NCI-H2196 (cell line): ENCODE measurements around the gene SEC24C.
A peak's percentile ranks its signal among the peaks of the same experiment; 100 is the strongest.
"Not testable (repeated sequence)": the region's sequence is repeated elsewhere in the genome, so short reads cannot be mapped to it uniquely, and the experiment has no call there.

Source experiments
- DNase-seq: peaks from one replicate; lab custom pipeline; 2025; ENCODE audit not compliant: unreplicated experiment; lab: John Stamatoyannopoulos, UW

The SEC24C gene

DNA sequence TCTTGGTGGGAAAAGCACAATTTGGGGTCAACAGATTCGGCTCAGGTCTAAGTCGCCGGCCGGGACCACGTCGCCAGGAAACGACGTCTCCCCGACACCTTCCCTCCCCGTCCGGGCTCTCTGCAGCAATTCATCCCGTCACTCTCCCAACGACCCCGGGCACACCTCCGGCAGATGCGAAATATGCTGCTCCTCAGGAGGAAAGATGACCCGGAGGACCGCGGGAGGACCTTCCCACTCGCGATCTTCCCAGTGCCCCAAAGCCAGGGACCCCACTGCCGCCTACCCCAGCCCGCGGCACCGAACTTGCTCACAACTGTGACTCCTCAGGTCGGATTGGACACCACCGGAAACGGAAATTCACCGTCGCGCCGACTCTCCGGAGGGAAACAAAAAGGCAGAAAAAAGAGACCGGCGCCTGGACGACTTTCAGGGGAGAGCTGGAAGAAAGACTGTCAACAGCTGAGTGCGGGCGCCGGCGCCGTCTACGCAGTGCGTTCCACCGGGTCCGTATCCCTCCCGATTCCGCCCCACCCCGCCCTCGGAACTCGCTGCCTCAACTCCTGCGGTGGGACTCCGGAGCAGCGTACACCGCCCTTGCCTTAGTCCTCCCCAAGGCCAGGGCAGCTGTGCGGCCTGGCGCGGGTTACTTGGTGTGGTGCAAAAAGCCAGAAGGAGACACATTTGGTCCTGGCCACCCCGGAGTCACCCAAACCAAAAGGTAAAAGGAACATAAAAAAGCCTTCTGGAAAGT lies 13.8 kb upstream of the SEC24C start:
- peak; percentile 93 for DNase-seq

DNA sequence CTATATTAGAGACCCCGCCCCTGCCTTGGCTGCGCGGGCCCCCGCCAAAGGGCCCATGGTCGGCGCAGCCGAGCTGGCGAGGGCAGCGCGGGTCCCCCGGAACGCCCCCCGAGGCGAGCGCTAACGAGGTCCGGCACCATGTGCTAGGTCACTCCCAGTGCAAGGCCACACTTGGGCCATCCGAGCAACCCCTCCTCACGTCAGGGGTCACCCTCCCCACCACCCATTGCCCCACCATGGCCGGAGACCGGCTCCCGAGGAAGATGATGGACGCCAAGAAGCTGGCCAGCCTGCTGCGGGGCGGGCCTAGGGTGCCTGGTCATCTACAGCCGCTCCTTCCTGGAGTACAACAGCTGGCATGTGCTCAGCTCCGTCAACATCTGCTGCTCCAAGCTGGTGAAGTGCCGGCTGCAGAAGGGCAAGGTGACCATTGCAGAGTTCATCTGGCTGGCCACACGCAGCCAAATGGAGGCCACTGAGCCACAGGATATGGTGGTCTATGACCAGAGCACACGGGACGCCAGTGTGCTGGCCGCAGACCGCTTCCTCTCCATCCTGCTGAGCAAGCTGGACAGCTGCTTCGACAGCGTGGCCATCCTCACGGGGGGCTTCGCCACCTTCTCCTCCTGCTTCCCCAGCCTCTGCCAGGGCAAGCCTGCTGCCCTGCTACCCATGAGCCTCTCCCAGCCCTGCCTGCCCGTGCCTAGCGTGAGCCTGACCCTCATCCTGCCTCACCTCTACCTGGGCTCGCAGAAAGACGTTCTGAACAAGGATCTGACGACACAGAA lies 12.4 kb upstream of the SEC24C start:
- DNase-seq, result no peak

DNA sequence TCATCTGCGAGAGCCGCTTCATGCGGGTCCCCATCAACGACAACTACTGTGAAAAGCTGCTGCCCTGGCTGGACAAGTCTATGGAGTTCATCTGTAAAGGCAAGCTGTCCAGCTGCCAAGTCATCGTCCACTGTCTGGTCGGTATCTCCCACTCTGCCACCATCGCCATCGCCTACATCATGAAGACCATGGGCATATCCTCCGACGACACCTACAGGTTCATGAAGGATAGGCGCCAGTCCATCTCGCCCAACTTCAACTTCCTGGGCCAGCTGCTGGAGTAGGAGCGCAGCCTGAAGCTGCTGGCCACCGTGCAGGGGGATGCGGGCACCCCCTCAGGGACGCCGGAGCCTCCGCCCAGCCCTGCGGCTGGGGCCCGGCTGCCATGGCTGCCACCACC lies 11.7 kb upstream of the SEC24C start:
- no peak for DNase-seq

DNA sequence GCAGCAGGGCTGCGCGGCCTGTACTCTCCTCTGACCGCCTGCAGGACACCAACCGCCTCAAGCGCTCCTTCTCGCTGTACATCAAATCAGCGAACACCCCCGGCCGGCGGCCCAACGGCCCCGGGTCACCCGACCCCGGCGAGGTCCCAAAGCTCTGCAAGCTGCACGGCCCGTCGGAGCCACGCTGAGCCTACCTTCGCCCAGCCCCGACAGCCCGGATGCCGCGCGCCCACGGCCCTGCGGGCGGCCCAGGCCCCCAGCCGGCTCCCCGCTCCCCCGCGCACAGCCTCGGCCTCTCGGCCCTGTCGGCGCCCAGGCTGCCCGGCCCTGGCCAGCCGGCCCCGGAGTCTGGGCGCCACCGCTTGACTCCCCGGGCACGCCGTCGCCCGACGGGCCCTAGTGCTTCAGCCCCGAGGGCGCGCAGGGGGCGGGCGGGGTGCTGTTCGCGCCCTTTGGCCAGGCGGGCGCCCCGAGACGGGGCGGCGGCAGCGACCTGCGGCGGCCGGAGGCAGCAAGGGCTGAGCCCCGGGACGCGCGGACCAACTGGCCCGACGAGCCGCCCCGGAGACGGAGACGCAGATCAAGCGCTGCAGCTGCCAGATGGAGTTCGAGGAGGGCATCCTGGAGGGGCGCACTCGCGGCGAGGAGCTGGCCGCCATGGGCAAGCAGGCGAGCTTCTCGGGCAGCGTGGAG lies 11.1 kb upstream of the SEC24C start:
- DNase-seq, result no peak

DNA sequence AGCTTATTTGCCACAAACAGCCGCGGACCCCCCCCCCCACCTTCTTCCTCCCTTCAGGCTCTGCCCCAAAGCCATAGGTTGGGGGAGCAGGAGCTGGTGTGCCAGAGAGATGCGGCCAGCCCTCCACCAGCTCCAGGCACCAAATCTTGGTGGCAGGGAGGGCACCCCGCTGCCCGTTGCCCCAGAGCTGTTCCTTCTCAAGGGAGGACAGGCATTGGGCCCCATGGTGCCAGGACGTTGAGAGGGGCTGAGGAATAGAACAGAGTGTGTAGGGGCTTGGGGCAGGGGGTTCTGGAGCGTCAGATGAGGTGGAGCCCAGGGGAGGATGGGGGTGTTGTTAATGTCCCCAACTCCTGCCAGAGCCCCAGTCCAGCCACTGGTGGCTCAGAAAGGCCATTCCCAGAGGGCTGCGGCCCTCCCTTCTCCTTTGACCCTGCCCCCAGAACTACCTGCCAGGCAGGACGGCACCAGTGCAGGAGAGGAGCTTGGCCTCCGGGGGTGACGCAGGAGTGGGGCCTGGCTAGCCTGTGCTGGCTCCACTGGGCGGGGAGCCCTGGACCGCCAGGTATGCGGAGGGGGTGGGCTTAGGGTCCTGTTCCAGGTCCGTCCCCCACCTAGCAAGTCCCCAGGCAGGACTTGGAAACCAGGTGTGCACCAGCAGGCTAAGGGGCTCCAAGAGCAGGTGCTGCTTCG lies 10.0 kb upstream of the SEC24C start:
- no peak for DNase-seq

DNA sequence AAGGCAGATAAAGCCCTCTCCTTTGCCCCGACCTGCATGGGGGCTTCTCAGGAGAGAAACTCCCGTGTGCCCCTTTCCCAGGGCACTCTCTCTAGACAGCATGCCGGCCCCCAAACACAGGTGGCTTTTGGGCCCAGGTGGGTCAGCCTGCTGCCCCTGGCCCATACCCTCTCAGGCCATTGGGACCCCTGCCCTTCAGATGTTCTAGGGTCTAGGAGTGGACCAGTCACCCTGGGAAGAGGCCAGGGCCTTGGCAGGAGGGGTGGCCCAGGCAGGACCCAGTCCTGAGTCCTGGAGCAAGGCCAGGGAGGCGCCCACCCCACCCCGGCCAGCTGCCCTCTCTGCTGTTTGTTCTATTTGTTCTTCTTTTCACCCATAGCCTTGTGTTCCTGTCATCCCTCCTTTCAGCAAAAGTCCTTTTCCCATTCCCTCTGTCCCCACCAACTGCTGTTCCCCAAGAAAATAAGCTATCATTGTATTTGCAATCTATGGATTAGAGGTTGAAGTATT lies 9.3 kb upstream of the SEC24C start:
- no peak for DNase-seq

DNA sequence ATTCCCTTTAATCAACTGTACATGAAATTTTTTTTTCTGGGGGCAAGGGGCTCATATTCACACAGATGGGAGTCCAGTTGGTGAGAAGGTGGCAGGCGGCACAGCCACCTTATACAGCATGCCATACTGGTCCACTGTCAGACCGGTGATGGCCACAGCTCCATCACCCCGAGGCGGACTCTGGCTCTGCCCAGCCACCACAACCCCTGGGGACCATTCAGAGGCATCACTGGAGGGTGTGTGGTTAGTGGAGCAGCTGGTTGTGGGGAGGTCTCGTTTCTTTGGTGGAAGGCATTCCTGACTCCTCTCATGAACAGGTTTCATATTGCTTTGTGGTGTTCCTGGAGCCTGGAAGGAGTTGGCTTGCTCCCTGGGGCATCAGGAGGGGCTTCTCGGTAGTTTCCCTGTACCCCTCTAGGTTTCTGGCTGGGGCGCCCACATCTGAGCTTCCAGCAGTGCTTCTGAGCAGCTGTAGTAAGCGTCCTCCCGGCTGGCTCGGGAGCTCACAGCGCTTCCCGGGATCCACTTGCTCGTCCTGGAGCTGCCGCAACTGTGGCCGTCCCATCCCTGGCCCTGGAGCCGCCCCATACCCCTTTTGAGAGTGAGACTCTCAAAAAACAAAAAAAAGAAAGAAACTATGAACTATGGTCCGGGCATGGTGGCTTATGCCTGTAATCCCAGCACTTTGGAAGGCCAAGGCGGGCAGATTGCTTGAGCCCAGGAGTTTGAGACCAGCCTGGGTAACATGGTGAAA lies 3.5 kb upstream of the SEC24C start:
- DNase-seq, result not testable (repeated sequence)

DNA sequence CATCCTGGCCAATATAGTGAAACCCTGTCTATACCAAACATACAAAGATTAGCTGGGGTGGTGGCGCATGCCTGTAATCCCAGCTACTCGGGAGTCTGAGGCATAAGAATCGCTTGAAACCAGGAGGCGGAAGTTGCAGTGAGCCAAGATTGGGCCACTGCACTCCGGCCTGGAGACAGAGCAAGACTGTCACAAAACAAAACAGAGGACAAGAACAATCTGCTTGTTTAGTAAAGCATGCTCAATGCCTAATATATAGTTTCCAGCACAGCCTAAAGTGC lies 1.8 kb upstream of the SEC24C start:
- DNase-seq, result no peak

DNA sequence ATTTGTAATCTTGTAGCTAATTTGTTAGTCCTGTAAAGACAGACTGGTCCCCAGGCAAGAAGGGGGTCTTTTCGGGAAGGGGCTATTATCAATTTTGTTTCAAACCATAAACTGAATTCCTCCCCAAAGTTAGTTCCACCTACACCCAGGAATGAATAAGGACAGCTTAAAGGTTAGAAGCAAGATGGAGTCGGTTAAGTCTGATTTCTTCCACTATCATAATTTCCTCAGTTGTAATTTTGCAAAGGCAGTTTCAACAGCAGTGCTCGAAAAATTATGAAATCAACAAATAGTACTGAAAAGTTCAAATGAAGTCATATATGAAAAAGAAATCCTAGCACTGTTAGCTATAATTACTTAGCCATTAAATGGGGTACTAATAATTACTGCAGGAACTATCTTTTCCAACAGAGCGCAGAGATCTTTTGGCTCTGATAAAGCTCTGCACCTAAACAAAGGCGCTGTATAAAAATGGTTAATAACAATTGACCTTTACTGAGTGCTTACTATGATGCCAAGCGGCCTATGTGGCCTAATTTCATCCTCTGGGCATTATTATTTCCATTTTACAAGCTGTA lies 756 bp upstream of the SEC24C start:
- no peak for DNase-seq

DNA sequence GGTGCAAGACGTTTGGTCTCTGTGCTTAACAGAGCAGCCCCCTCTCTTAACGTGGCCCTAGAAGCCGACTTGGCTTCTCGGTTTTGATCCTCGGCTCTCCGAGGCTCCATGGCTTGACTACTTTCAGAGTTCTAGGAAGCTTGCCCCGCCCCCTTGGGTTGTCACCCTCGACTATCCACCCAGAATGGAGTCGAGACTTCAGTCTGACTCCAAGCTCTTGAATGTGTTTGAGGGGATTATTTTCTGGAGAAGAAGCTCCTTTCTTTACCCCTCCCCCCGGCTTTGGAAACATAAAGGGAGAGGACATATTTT lies 448 bp downstream of the SEC24C start:
- DNase-seq, result peak; percentile 35

DNA sequence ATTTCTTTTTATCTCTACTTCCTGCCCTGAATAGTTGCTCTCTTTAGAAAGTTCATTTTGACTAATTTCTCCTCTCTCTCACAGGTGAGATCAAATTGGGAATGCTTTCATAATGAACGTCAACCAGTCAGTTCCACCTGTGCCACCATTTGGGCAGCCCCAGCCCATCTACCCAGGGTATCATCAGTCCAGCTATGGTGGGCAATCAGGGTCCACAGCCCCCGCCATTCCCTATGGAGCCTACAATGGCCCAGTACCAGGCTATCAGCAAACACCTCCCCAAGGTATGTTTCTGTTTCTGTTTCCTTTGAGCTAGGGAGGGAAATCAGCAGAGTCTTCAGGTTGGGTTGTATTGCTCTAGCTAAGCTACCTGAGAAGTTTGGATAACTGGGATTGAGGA lies 2.5 kb downstream of the SEC24C start:
- DNase-seq, result no peak

DNA sequence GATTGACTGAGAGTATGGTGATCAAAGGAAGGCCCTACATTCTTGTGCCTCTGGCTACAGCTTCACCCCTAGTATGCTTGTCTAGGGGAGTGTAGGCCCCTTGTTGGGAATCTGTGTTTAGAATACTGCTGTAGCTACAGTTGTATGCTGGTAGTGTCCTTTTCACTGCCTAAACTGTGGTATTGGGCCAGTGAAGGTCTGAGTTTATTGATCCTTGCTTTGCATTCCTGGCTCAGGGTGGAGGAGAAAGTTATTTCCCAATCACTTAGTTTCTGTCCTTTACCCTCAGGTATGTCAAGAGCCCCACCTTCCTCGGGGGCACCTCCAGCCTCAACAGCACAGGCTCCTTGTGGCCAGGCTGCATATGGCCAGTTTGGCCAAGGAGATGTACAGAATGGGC lies 6.6 kb downstream of the SEC24C start:
- DNase-seq, result no peak

DNA sequence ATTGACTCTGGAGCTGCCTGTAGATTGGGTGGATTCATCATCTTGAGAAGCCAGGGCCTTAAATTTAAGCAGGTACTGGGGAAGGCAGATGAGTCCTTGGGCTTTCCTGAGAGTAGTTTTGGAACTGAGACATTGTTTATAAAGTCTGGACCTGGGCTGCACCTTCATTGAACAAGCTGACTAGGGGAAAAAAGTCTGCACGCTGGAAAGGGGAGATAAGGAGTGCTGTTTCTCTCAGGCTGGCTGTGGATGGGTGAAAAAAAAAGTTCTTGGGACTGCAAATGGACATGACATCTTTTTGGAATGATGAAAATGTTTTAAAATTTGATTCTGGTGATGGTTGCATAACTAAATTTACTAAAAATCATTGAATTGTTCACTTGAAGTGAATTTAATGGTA lies 12.0 kb downstream of the SEC24C start:
- DNase-seq, result no peak

DNA sequence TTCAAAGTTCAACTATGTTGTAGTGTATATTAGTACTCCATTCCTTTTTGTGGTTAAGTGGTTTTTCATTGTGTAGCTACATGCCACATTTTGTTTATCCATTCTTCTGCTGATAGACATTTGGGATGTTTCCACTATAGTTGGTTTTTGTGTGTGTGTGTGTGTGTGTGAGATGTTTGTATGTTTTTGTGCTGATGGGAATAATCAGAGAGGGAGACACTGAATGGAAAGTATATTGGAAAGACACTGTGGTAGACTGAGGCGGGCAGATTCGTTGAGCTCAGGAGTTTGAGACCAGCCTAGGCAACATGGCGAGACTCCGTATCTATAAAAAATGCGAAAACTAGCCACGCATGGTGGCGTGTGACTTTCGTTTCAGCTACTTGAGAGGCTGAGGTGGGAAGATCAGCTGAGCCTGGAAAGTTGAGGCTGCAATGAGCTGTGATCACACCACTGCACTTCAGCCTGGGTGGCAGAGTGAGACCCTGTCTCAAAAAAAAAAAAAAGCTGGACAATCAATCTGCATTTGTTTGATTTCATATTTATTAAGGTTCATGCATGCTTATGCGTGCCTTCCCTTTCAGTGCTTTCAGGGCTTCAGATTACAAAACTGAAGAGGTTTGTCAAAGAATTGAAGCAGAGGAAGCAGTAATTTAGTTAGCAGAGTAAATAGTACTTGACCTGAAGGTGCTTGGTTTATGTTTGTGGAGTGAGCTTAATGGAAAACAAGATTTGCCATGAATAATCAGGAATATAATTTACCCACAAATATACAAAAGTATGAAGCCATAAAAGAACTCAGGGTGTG lies 14.7 kb downstream of the SEC24C start:
- peak; percentile 65 for DNase-seq

DNA sequence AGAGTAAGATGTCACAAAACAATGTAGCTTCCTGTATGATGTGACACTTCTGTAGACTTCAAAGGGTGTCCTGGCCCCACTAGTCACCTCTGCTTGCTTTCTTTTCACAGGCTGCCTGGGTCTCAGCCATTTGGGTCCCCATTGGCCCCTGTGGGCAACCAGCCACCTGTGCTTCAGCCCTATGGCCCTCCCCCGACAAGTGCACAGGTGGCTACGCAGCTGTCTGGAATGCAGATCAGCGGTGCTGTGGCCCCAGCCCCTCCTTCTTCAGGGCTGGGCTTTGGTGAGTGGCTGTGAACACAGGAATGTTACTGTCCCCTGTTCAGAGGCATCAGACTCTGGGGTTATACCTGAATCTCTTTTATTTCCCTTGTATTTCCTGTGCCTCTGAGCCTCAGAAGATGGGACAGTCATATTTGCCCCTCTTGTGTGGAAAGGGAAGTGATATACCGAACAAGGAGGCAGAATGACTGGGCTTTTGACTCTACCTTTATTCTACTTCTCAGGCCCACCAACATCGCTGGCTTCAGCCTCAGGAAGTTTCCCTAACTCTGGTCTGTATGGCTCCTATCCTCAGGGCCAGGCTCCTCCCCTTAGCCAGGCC lies 15.4 kb downstream of the SEC24C start:
- DNase-seq, result peak; percentile 65

DNA sequence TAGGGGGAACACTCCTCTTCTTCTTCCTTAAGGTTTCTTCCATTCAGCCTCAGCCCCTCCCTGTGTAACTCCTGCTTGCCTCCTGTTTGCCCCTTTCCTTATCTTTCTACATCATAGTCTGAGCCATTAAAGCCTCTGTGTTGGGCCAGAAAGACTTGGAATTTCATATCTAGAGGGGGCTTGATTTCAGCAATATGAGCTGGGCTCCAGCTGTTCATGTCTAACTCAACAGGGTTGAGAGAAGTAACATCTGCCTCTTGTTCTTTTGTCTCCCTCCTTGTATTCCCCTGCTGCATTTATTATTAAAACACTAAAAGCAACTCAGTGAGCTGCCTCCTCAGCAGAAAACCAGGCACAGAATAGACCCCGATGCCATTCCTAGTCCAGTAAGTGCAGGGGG lies 17.6 kb downstream of the SEC24C start:
- DNase-seq, result no peak

DNA sequence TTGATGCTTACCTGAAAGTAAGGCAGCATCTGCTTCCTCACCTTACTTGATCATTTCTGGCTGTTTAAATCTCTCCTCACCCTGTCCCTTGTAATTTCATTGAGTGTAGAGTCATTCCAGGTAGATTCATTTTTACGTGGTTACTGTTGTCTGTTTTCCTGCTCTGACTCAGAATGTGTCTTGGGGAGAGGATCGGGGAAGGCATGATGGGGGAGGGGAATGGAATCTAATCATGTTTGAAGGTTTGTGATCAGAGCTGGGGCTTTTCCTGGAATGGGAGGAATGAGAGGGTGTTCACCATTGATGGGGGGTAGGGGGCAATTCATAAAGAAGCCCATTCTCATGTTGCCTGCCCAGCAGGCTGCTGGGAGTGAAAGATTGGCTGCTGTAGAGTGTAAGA lies 18.7 kb downstream of the SEC24C start:
- no peak for DNase-seq

DNA sequence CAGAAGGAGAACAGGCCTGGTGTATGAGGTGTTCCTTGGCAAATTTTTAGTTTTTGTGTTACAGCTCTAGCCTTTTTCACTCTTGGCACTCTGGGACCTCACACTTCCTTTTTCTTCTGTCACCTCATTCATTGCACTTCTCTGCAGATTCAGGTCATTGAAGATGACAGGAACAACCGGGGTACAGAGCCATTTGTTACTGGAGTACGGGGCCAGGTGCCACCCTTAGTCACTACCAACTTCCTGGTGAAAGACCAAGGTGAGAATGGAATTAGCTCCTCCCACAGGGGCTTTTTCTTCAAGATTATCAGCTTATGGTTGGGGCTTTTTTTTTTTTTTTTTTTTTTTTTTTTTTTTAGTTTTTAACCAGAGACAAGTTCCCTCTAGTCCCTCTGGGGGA lies 19.2 kb downstream of the SEC24C start:
- no peak for DNase-seq

DNA sequence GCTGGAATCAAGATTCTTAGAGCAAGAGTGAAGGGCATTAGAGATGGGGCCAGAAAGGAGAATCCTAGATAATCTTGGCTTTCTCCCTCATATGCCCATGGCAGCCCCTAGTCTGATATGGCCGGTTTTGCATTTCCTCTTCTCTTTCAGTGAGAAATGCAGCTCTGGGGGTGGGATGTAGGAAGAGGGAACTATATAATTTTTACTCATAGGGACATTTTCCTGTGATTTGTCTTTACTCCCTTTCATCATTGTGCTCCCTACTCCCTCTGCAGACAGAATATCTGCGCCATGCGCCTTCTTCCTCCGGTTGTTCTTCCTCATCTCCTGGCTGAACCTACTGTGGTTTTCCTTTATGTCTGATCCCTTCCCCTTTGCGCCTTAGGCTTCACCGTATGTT lies 20.9 kb downstream of the SEC24C start:
- no peak for DNase-seq
